Measurements from ENCODE around the gene BTBD1.

Gene BTBD1

DNA sequence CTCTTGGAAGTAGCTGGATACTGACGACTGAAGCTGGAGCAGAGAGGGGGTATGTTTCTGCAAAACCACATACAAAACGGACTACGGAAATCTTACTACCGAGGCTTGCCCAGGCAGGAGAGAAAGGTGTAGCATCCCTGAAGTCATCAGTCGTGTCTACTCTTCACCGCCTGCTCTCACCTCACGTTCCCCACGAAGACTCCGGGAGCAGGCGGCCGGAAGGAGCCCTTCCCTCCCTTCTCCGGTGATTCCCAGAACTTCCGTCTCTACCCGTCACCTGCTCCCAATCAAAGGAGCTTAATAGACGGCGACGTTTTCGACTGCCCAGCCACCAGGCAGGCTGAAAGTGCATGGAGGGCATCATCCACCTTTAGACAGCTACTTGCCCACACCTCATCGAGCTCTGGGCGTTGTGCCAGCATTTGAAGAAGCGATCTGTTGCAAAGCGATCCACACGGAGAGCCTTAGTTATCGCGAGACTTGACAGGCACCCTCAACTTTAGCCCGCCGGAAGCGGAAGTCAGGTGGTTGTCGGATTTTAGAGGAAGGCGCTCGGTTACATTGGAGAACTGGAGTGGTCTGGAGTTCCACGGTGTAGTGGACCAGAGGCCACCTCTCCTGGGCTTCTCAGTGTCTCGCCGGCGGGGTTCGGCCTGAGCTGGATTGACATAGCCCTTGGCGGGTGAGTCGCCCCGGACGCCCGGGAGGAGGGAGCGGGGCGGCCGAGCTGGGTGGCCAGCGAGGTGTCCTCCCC, 81.2 kb downstream of the BTBD1 start, which contains the start of gene RAMAC:
RAMAC (plus strand) TSS at position 523 of the 754 bp plus-strand sequence. CDS start 2,809 bp downstream, outside the sequence.
- DNase-seq, result peak; percentile 97

DNA sequence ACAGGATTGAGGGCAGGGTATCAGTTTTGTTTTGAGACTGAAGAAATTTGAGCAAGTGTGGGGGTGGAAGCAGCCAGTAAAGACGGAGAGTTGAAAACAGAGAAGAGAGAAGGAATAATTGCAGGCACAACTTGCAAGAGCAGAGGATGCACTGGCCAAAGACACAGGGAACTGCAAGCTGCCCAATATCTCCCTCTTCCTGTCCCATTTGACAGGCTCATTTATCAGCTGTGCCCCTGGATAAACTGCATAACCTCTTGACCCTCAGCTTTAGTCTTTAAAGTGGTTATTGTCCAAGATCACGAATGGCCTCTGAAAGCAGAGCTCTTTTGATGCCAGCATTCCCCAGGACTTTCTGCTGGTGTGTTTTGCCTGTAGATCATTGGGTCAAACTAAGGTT, 86.1 kb downstream of the BTBD1 start:
- DNase-seq, result no peak

DNA sequence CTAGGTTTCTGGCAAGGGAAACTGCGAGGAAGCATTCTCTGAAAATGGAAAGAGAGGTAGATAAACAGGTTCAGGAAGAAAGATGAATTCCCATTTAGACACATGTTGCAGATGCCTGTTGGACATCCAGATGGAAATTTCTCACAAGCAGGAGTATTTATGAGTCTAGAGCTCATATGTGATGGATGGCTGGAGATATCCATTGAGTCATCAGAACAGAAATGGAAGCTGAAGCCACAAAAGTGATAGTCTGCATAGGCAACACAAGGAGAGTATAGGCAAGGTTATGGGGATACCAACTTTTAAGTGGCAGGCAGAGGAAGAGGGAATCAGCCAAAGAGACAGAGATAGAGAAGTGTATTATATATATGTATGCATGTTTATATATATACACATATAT, 87.3 kb downstream of the BTBD1 start:
- no peak for DNase-seq

DNA sequence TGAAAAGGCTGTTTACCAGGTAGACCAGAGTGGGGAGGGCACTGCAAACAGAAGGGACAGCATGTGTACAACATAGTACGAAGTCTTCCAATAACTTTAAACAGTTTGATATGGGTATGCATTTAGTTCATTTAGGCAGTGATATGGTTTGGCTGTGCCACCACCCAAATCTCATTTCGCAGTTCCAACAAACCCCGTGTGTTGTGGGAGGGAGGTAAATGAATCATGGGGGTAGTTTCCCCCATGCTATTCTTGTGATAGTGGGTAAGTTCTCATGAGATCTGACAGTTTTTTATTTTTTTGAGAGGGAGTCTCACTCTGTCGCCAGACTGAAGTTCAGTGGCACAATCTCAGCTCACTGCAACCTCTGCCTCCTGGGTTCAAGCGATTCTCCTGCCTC, 88.6 kb downstream of the BTBD1 start:
- DNase-seq, result no peak

DNA sequence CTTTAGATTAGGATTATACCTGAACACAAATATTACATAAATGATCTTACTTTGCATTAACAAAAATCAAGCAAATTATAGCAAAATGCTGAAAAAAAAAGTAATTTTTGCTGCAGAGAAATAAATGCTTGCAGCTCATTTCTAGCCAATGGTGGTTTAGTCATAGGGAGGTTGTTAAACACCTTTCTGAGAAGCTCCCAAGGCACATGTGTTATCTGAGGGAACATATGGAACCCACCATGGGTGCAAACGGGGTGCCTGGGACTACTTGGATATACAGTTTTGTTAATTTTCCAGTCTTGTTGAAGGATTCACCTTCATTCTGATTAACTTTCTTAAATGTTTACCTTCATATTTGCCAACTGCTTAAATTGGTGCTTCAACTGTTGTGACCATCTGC, 90.0 kb downstream of the BTBD1 start:
- DNase-seq, result no peak

DNA sequence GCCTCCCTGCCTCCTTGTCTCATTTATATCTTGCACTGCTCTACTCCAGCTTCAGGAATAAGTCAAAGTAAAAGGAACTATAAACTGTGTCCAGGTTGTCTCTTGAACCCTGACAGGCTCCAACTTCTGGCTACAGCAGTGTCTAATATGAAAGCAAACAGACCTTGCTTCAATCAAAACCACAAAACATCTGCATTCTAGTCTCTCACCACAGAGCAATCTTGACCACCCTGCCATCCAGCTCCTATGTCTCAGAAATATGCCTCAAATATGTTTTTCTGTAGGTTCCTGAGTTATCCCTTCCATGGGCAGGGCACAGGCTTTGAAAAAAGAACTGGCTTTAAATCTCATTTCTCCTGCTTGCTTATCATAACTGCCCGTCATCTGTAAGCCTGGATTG, 94.1 kb downstream of the BTBD1 start:
- no peak for DNase-seq

DNA sequence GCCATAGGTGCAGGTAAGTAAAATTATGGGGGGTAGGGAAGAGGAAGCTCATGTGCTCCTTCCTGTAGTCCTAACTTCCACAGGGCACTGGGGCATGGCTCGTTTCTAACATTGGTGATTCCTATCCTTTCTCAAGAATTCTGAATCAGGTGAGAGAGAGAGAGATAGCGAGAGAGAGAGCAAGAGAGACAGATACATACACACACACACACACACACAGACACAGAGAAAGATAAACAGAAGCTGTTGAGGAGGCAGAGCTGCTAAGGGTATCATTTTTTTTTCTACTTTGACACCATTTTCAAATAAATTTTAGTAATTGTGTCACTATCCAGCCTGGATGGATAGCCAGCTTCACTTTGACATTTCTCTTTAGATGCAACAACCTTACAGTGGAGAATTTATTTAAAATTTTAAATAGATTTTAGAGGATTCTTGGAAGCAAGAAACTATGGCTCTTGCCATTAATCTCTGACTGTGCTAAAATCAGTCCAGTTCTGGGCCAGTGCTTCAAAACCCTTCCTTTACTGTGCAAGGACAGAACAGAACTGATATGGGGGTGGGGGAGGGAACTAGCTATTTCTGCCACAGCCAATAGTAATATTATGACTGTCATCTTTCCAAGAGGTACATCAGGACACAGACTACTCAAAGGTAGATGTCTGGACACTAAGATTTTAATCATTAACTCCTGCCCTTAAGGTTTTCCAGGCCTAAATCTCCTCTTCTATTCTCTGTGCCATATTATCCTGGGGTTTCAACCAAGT, 95.7 kb downstream of the BTBD1 start:
- no peak for DNase-seq

DNA sequence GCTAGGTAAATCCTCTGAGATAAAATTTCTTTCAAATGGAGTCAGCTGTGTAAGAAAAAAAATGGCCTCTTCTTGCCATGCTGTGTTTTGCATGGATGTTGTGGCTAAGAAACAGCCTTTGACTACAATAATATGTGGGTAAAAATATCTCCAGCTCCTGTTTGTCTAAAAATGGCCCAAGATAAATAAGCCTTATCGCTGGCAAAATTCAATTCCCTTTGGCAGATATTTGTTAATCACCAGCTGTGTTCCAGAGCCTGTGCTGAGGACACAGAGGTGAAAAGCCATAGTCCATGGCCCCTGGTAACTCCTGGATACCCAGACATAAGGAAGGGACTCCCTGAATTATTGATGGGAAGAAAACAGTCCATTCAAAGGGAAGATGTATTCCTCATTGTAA, 96.4 kb downstream of the BTBD1 start:
- no peak for DNase-seq

DNA sequence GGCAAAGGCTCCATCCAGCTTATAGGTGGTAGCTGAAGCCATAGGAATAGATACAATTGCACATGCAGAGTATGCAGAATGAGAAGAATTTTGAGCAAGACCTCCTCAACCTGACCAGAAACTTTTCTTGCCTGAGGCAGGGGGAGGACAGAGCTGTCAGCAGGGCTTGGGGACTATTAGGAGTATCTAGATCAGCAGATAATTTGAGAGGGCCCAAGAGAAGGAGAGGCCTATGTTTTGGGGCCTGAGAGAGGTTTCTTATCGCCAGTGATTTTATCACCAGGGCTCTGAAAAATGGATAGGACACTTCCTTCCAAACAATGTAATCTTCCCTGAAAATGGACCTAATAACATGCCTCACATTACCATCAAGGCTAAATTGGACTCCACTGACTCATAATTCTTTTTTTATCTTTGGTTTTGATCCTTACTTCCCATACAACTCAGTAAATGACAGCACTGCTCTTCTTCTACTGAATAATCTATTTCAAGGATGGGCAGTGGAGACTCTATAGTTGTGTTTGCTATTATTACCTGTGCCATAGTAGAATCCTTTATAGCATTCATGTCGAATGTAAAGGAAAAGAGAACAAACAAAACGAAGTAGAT, 96.9 kb downstream of the BTBD1 start:
- no peak for DNase-seq

DNA sequence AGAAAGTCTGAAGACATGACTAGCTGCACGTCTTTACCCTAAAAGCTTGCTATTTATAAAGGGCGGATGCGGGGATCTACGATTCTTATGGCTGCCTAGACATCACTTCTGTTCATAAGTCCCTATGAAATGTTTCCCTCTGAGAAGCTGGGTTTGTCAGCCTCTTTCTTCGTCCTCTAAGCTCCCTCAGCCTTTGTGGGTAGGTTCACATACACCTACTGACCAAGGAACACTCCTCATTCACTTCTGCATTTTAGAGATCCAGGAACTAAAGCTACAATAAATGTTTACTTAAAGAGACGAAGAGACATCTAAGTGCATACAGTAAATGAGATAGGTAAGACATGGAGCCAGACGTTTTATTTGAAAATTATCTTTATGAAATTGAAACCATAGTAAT, 97.7 kb downstream of the BTBD1 start:
- DNase-seq, result no peak

DNA sequence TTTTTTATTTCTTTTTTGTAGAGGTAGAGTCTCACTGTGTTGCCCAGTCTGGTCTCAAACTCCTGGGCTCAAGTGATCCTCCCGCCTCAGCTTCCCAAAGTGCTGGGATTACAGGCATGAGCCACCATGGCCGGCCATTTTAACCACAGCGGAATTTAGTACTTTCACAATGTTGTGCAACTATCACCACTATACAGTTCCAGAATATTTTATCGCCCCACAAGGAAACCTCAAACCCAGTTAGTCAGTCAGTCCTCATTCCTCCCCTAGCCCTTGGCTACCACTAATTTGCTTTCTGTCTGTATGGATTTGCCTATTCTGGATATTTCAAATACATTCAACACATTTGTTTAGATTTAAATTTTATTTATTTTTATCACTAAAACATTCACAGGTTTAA, 99.0 kb downstream of the BTBD1 start:
- DNase-seq, result peak; percentile 40

DNA sequence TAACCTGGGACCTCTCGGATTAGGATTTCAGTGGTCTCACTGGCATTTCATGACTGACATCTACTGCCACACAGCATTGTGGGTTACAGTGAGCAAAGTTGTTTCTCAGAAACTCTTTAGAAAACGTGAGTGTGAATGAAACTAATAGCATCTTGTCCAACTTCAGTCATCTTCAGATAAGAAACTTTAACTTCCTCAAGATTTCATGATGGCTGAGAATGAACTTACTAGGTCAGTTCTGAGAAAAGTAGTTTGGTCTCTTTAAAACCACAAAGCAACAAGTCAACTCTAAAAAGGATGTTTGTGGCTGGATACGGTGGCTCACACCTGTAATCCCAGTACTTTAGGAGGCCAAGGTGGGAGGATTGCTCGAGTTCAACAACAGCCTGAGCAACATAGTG, 100.4 kb downstream of the BTBD1 start:
- no peak for DNase-seq
